PC-3 (cell line): Measurements from ENCODE around the gene ACY1.

ENCODE experiments used
- CTCF ChIP-seq: fragments of 300-600 bp; sonication (generic); conservative IDR thresholded peaks from 2 replicates; pipeline ENCODE4 v1.5.1; 2017; ENCODE audit warnings: antibody characterized with exemption, low read depth, mild to moderate bottlenecking, low read length
- EZH2 ChIP-seq: fragments of 300-600 bp; sonication (generic); IDR thresholded peaks from one replicate; pipeline ENCODE4 v1.6.1; 2017; ENCODE audit warnings: antibody characterized with exemption, mild to moderate bottlenecking, low read length; ENCODE audit not compliant: unreplicated experiment

- TF ChIP-seq EZH2 (no peak), CTCF (no peak)
Measured at GRCh38 chr3:51945926-51946705, 37.2 kb upstream of the ACY1 start.
